Measurements from ENCODE around the gene UBE2U. TPM values are rescaled to one million over a fixed set of nuclear protein-coding genes. Genes with fewer than 3 reads are reported as not detected.
"Not testable (repeated sequence)": the region's sequence is repeated elsewhere in the genome, so short reads cannot be mapped to it uniquely, and the experiment has no call there.

The UBE2U gene
- polyA plus RNA-seq, 1 donor (not counting 4 experiments of a cell fraction or from before 2014, with no cell fraction given) = not detected

GRCh38 chr1:64248065-64248464, 44.6 kb downstream of the UBE2U start:
- H3K4me2 ChIP-seq (ENCODE audit: control insufficient read depth, extremely low read depth, insufficient read depth, low read depth, low read length) = no peak overlapping the region
- H3K27me3 ChIP-seq (ENCODE audit: control insufficient read depth, extremely low read depth, insufficient read depth, low read length) = no peaks in the 10 kb centered on the region
- H3K9me1 ChIP-seq (ENCODE audit: control insufficient read depth, extremely low read depth, insufficient read depth, low read length) = no peaks in the 10 kb centered on the region
- no peak overlapping the region for H2AFZ ChIP-seq (ENCODE audit: control insufficient read depth, low read length)
- no peaks in the 10 kb centered on the region for H3K4me1 ChIP-seq (ENCODE audit: control insufficient read depth, extremely low read depth, insufficient read depth, low read length)
- H3K9ac ChIP-seq (ENCODE audit: control insufficient read depth, extremely low read depth, insufficient read depth, low read length) = no peak overlapping the region
- no peaks in the 10 kb centered on the region for H3K36me3 ChIP-seq (ENCODE audit: control insufficient read depth in 2 of 2, extremely low read depth in 1 of 2, insufficient read depth in 2 of 2, low read length in 2 of 2)
- H3K9me3 ChIP-seq (ENCODE audit: control insufficient read depth, low read depth, low read length) = no peaks in the 10 kb centered on the region
- H3K79me2 ChIP-seq (ENCODE audit: control insufficient read depth, insufficient read depth, low read length) = no peaks in the 10 kb centered on the region
- no peak overlapping the region for H3K27ac ChIP-seq (ENCODE audit: control insufficient read depth, insufficient read depth, low read length)
- DNase-seq (ENCODE audit: low read depth, low spot score) = no peak
- dilution Hi-C loops (cut with MboI; ENCODE audit: extremely low pct_ligation_motif_present, low sequenced_read_pairs) = loop anchor here (25.0 kb wide), 1 partner anchor 661 kb away; the partner anchor contains the start of gene PGM1
- no peaks in the 10 kb centered on the region for H4K20me1 ChIP-seq (ENCODE audit: control insufficient read depth, extremely low read depth, insufficient read depth, low read length)
- H3K4me3 ChIP-seq (ENCODE audit: control insufficient read depth in 2 of 3, extremely low read depth in 1 of 3, insufficient read depth in 2 of 3, low read depth in 1 of 3, low read length in 3 of 3) = no peak overlapping the region
- FAIRE-seq = no peak
- TF ChIP-seq EZH2 (IDR thresholded peaks at IDR 0.05; ENCODE audit: low read length) = no peak
- TF ChIP-seq, protein P1, sequence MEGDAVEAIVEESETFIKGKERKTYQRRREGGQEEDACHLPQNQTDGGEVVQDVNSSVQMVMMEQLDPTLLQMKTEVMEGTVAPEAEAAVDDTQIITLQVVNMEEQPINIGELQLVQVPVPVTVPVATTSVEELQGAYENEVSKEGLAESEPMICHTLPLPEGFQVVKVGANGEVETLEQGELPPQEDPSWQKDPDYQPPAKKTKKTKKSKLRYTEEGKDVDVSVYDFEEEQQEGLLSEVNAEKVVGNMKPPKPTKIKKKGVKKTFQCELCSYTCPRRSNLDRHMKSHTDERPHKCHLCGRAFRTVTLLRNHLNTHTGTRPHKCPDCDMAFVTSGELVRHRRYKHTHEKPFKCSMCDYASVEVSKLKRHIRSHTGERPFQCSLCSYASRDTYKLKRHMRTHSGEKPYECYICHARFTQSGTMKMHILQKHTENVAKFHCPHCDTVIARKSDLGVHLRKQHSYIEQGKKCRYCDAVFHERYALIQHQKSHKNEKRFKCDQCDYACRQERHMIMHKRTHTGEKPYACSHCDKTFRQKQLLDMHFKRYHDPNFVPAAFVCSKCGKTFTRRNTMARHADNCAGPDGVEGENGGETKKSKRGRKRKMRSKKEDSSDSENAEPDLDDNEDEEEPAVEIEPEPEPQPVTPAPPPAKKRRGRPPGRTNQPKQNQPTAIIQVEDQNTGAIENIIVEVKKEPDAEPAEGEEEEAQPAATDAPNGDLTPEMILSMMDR (optimal IDR thresholded peaks at IDR 0.05 in 1 of 3, IDR thresholded peaks at IDR 0.05 in 1 of 3, conservative IDR thresholded peaks at IDR 0.05 in 1 of 3; ENCODE audit: extremely low read depth in 1 of 3, insufficient read depth in 2 of 3, low read length in 3 of 3) = no peak

GRCh38 chr1:64250472-64250871, 47.0 kb downstream of the UBE2U start:
- H3K36me3 ChIP-seq (ENCODE audit: control insufficient read depth in 2 of 2, extremely low read depth in 1 of 2, insufficient read depth in 2 of 2, low read length in 2 of 2); dilution Hi-C loops (cut with MboI; ENCODE audit: extremely low pct_ligation_motif_present, low sequenced_read_pairs); H3K4me3 ChIP-seq (ENCODE audit: control insufficient read depth in 2 of 3, extremely low read depth in 1 of 3, insufficient read depth in 2 of 3, low read depth in 1 of 3, low read length in 3 of 3); H4K20me1 ChIP-seq (ENCODE audit: control insufficient read depth, extremely low read depth, insufficient read depth, low read length); DNase-seq (ENCODE audit: low read depth, low spot score); FAIRE-seq; H3K4me1 ChIP-seq (ENCODE audit: control insufficient read depth, extremely low read depth, insufficient read depth, low read length); H2AFZ ChIP-seq (ENCODE audit: control insufficient read depth, low read length); H3K27ac ChIP-seq (ENCODE audit: control insufficient read depth, insufficient read depth, low read length); H3K27me3 ChIP-seq (ENCODE audit: control insufficient read depth, extremely low read depth, insufficient read depth, low read length); H3K9ac ChIP-seq (ENCODE audit: control insufficient read depth, extremely low read depth, insufficient read depth, low read length); H3K79me2 ChIP-seq (ENCODE audit: control insufficient read depth, insufficient read depth, low read length); H3K9me1 ChIP-seq (ENCODE audit: control insufficient read depth, extremely low read depth, insufficient read depth, low read length); H3K4me2 ChIP-seq (ENCODE audit: control insufficient read depth, extremely low read depth, insufficient read depth, low read depth, low read length); H3K9me3 ChIP-seq (ENCODE audit: control insufficient read depth, low read depth, low read length): not testable (repeated sequence)

DNA sequence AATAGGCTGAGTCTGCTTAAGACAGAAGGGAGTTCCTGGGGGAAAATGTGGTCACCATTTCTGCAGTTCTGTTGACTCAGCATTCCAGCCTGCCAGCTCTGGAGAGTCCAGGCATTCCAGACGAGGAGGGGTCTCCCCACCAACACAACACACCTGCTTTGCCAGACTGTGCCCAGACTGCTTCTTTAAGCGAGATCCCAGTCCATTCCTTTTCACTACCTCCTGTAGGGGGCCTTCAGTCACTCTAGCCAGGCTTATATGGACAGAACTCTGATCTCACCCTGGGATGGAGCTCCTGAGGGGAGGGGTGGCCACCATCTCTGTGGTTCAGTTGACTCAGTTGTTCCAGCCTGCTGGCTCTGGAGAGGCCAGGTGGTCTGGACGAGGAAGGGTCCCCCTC, 48.5 kb downstream of the UBE2U start:
- no peaks in the 10 kb centered on the region for H3K9me3 ChIP-seq (ENCODE audit: control insufficient read depth, low read depth, low read length)
- no peaks in the 10 kb centered on the region for H4K20me1 ChIP-seq (ENCODE audit: control insufficient read depth, extremely low read depth, insufficient read depth, low read length)
- H3K9me1 ChIP-seq (ENCODE audit: control insufficient read depth, extremely low read depth, insufficient read depth, low read length) = no peaks in the 10 kb centered on the region
- no peak for DNase-seq (ENCODE audit: low read depth, low spot score)
- no peak overlapping the region for H3K9ac ChIP-seq (ENCODE audit: control insufficient read depth, extremely low read depth, insufficient read depth, low read length)
- no peaks in the 10 kb centered on the region for H3K79me2 ChIP-seq (ENCODE audit: control insufficient read depth, insufficient read depth, low read length)
- H3K4me3 ChIP-seq (ENCODE audit: control insufficient read depth in 2 of 3, extremely low read depth in 1 of 3, insufficient read depth in 2 of 3, low read depth in 1 of 3, low read length in 3 of 3) = no peak overlapping the region
- no peak overlapping the region for H3K27ac ChIP-seq (ENCODE audit: control insufficient read depth, insufficient read depth, low read length)
- TF ChIP-seq EZH2 (IDR thresholded peaks at IDR 0.05; ENCODE audit: low read length) = no peak
- TF ChIP-seq, protein P1 (optimal IDR thresholded peaks at IDR 0.05 in 1 of 3, IDR thresholded peaks at IDR 0.05 in 1 of 3, conservative IDR thresholded peaks at IDR 0.05 in 1 of 3; ENCODE audit: extremely low read depth in 1 of 3, insufficient read depth in 2 of 3, low read length in 3 of 3) = peak; percentile 22 to 27 (median 26)
- FAIRE-seq = no peak
- dilution Hi-C loops (cut with MboI; ENCODE audit: extremely low pct_ligation_motif_present, low sequenced_read_pairs) = no loop called here
- H2AFZ ChIP-seq (ENCODE audit: control insufficient read depth, low read length) = no peak overlapping the region
- H3K4me2 ChIP-seq (ENCODE audit: control insufficient read depth, extremely low read depth, insufficient read depth, low read depth, low read length) = no peak overlapping the region
- H3K36me3 ChIP-seq (ENCODE audit: control insufficient read depth in 2 of 2, extremely low read depth in 1 of 2, insufficient read depth in 2 of 2, low read length in 2 of 2) = no peaks in the 10 kb centered on the region
- no peaks in the 10 kb centered on the region for H3K27me3 ChIP-seq (ENCODE audit: control insufficient read depth, extremely low read depth, insufficient read depth, low read length)
- H3K4me1 ChIP-seq (ENCODE audit: control insufficient read depth, extremely low read depth, insufficient read depth, low read length) = no peaks in the 10 kb centered on the region

DNA sequence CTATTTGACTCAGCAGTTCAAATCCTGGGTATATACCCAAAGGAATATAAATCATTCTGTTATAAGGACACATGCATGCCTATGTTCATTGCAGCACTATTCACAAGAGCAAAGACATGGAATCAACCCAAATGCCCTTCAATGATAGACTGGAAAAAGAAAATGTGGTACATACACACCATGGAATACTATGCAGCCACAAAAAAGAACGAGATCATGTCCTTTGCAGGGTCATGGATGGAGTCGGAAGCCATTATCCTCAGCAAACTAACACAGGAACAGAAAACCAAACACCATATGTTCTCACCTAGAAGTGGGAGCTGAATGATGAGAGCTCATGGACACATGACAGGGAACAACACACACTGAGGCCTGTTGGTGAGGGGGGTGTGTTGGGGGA, 53.8 kb downstream of the UBE2U start:
- FAIRE-seq; H3K79me2 ChIP-seq (ENCODE audit: control insufficient read depth, insufficient read depth, low read length); H4K20me1 ChIP-seq (ENCODE audit: control insufficient read depth, extremely low read depth, insufficient read depth, low read length); H3K36me3 ChIP-seq (ENCODE audit: control insufficient read depth in 2 of 2, extremely low read depth in 1 of 2, insufficient read depth in 2 of 2, low read length in 2 of 2); H3K27me3 ChIP-seq (ENCODE audit: control insufficient read depth, extremely low read depth, insufficient read depth, low read length); H3K4me1 ChIP-seq (ENCODE audit: control insufficient read depth, extremely low read depth, insufficient read depth, low read length); H3K4me2 ChIP-seq (ENCODE audit: control insufficient read depth, extremely low read depth, insufficient read depth, low read depth, low read length); dilution Hi-C loops (cut with MboI; ENCODE audit: extremely low pct_ligation_motif_present, low sequenced_read_pairs); H2AFZ ChIP-seq (ENCODE audit: control insufficient read depth, low read length); H3K9me1 ChIP-seq (ENCODE audit: control insufficient read depth, extremely low read depth, insufficient read depth, low read length); H3K27ac ChIP-seq (ENCODE audit: control insufficient read depth, insufficient read depth, low read length); H3K9ac ChIP-seq (ENCODE audit: control insufficient read depth, extremely low read depth, insufficient read depth, low read length); DNase-seq (ENCODE audit: low read depth, low spot score); H3K4me3 ChIP-seq (ENCODE audit: control insufficient read depth in 2 of 3, extremely low read depth in 1 of 3, insufficient read depth in 2 of 3, low read depth in 1 of 3, low read length in 3 of 3); H3K9me3 ChIP-seq (ENCODE audit: control insufficient read depth, low read depth, low read length): not testable (repeated sequence)

Data from keratinocyte (primary cell).